PFSK-1 (cell line): ENCODE measurements around the gene PLP1.

ENCODE experiments used
- FOXP2 ChIP-seq: optimal IDR thresholded peaks from 2 replicates; pipeline ENCODE3; 2011; ENCODE audit warnings: borderline replicate concordance, control low read depth, inconsistent platforms; ENCODE audit not compliant: insufficient read depth; ENCODE audit errors: extremely low read length, extremely low read depth
- POLR2AphosphoS5 ChIP-seq: IDR thresholded peaks from 2 replicates; pipeline ENCODE4 v1.6.1; 2012; ENCODE audit warnings: low read depth, mild to moderate bottlenecking, control low read depth, low read length, moderate library complexity
- REST ChIP-seq, 2 experiments: IDR thresholded peaks; 2 replicates each; pipeline versions ENCODE4 v1.6.1 to v1.8.0; 2011 to 2012; ENCODE audit warnings: low read depth in 2 of 2, low read length in 2 of 2, control low read depth in 1 of 2, inconsistent platforms in 1 of 2, mild to moderate bottlenecking in 1 of 2, moderate library complexity in 1 of 2; ENCODE audit not compliant: insufficient read depth in 1 of 2
- SIN3A ChIP-seq: IDR thresholded peaks from 2 replicates; pipeline ENCODE4 v1.6.1; 2012; ENCODE audit warnings: mild to moderate bottlenecking, low read length, moderate library complexity, borderline replicate concordance; ENCODE audit not compliant: insufficient read depth
- TAF1 ChIP-seq: IDR thresholded peaks from 2 replicates; pipeline ENCODE4 v1.6.1; 2012; ENCODE audit warnings: low read length, control low read depth, borderline replicate concordance; ENCODE audit not compliant: insufficient read depth

Gene PLP1

GRCh38 chrX:103781062-103781402 is 4.4 kb downstream of the PLP1 start:
- TF ChIP-seq TAF1 = no peak
- no peak for TF ChIP-seq FOXP2
- no peak for TF ChIP-seq SIN3A
- TF ChIP-seq REST (IDR thresholded peaks at IDR 0.05; ENCODE audit: insufficient read depth in 1 of 2, low read depth in 2 of 2, low read length in 2 of 2) = no peak
- TF ChIP-seq POLR2AphosphoS5 = no peak

- TF ChIP-seq TAF1 (no peak), REST (IDR thresholded peaks at IDR 0.05; ENCODE audit: insufficient read depth in 1 of 2, low read depth in 2 of 2, low read length in 2 of 2) (no peak), SIN3A (no peak), FOXP2 (no peak), POLR2AphosphoS5 (no peak)
These were observed 5.1 kb downstream of the PLP1 start for GRCh38 chrX:103781706-103782105.

- no peak for TF ChIP-seq POLR2AphosphoS5
- TF ChIP-seq REST (IDR thresholded peaks at IDR 0.05; ENCODE audit: insufficient read depth in 1 of 2, low read depth in 2 of 2, low read length in 2 of 2) = no peak
- TF ChIP-seq SIN3A = no peak
- TF ChIP-seq FOXP2 = no peak
- no peak for TF ChIP-seq TAF1
These were observed 6.0 kb downstream of the PLP1 start for GRCh38 chrX:103782640-103783039.

DNA sequence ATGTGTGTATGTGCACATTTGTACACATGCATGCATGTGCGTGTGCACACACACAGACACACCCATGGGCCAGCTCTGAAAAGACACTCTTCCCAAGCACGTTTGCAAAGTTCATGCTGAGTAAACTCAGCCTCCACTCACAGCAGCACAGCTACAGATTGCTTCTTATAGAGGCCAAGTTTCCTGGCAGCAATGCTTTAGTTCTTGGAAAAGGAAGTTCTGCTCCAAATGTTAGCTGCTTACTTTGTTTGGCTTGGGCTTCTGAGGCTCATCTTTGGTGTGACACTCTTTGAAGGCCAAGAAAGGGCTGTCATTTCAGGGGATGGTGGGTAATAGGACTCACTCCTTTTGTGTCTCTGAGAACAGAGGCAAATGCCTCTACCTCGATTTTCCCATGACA is 6.6 kb downstream of the PLP1 start:
- TF ChIP-seq REST (IDR thresholded peaks at IDR 0.05; ENCODE audit: insufficient read depth in 1 of 2, low read depth in 2 of 2, low read length in 2 of 2) (no peak), FOXP2 (no peak), SIN3A (no peak), TAF1 (no peak), POLR2AphosphoS5 (no peak)

- TF ChIP-seq REST (IDR thresholded peaks at IDR 0.05; ENCODE audit: insufficient read depth in 1 of 2, low read depth in 2 of 2, low read length in 2 of 2) = no peak
- no peak for TF ChIP-seq POLR2AphosphoS5
- no peak for TF ChIP-seq FOXP2
- no peak for TF ChIP-seq TAF1
- no peak for TF ChIP-seq SIN3A
These were observed 7.3 kb downstream of the PLP1 start for GRCh38 chrX:103783971-103784370.
